Endodermal cell (in vitro differentiated cells): ENCODE data around the gene TPK1. TPM values are rescaled to one million over a fixed set of nuclear protein-coding genes. Genes with fewer than 3 reads are reported as not detected.

Source experiments
- DNase-seq: peaks from one replicate; pipeline ENCODE4 v3.0.0-alpha.2; 2017
- H3K27ac ChIP-seq: 2 replicates; pipeline ENCODE4 v1.5.1; 2013; ENCODE audit warnings: mild to moderate bottlenecking, low read depth, low read length, moderate library complexity
- H3K27me3 ChIP-seq: 2 replicates; pipeline ENCODE4 v1.6.1; 2013; ENCODE audit warnings: mild to moderate bottlenecking, low read length, moderate library complexity; ENCODE audit not compliant: insufficient read depth, control insufficient read depth, poor library complexity, severe bottlenecking
- H3K36me3 ChIP-seq: 2 replicates; pipeline ENCODE4 v1.7.0; 2013; ENCODE audit warnings: mild to moderate bottlenecking, low read length, moderate library complexity; ENCODE audit not compliant: control insufficient read depth, insufficient read depth
- H3K4me1 ChIP-seq: one replicate; pipeline ENCODE4 v1.7.0; 2013; ENCODE audit warnings: low read length; ENCODE audit not compliant: control insufficient read depth, insufficient read depth
- H3K4me3 ChIP-seq: 2 replicates; pipeline ENCODE4 v1.5.1; 2013; ENCODE audit warnings: mild to moderate bottlenecking, low read length, moderate library complexity
- H3K9ac ChIP-seq: 2 replicates; pipeline ENCODE4 v1.6.1; 2013; ENCODE audit warnings: mild to moderate bottlenecking, low read length, moderate library complexity; ENCODE audit not compliant: poor library complexity, severe bottlenecking; ENCODE audit errors: extremely low read depth
- H3K9me3 ChIP-seq: 2 replicates; pipeline ENCODE4 v1.6.1; 2013; ENCODE audit warnings: mild to moderate bottlenecking, low read length, moderate library complexity; ENCODE audit not compliant: control insufficient read depth
- H3K27ac Mint-ChIP-seq: 2 replicates; pipeline ENCODE4 v1.8.0; 2020; ENCODE audit warnings: mixed read lengths
- H3K27me3 Mint-ChIP-seq: 2 replicates; pipeline ENCODE4 v1.8.0; 2021; ENCODE audit warnings: mild to moderate bottlenecking, mixed read lengths; ENCODE audit not compliant: insufficient read depth
- H3K36me3 Mint-ChIP-seq: 2 replicates; pipeline ENCODE4 v1.8.0; 2020; ENCODE audit warnings: low read depth, mixed read lengths
- H3K4me1 Mint-ChIP-seq: 2 replicates; pipeline ENCODE4 v1.8.0; 2020; ENCODE audit warnings: mixed read lengths
- H3K4me3 Mint-ChIP-seq: 2 replicates; pipeline ENCODE4 v1.8.0; 2020; ENCODE audit warnings: mild to moderate bottlenecking, moderate library complexity, mixed read lengths
- H3K9me3 Mint-ChIP-seq: 2 replicates; pipeline ENCODE4 v1.8.0; 2020; ENCODE audit warnings: mild to moderate bottlenecking, mixed read lengths
- CTCF ChIP-seq: fragments of 200-600 bp; sonication (generic); conservative IDR thresholded peaks from 2 replicates; pipeline ENCODE4 v1.5.0; 2021; ENCODE audit warnings: antibody characterized with exemption, mild to moderate bottlenecking
- WGBS, 2 experiments: methylation state at CpG; one replicate each; pipeline versions ENCODE4 v1.1.5 to v1.1.7; 2013; ENCODE audit warnings: missing lambda C conversion rate in 2 of 2, mixed read lengths in 1 of 2; ENCODE audit not compliant: insufficient coverage in 1 of 2, insufficient read length in 1 of 2; 5-methylcytosine and 5-hydroxymethylcytosine counted together
- total RNA-seq, 2 donors: library from RNA; stranded (reverse); fragmentation: NEBNext Ultra II Directional in 1 of 2; extraction: Animal tissue kit (Norgen Biotek cat#: 25700) in 1 of 2; gene quantifications; 2 replicates in 1 of 2; 3 replicates in 1 of 2; pipeline ENCODE4 v1.2.1, GENCODE V29; 2021

Gene TPK1
- total RNA-seq, 2 donors from 2014 or later, result 9.7 TPM

GRCh38 chr7:144606261-144606660 lies 229.6 kb downstream of the TPK1 start:
- peaks cover 14% of the 10 kb centered on the region for H3K4me1 Mint-ChIP-seq
- no peak overlapping the region for H3K4me3 Mint-ChIP-seq
- no peak overlapping the region for H3K27ac Mint-ChIP-seq
- WGBS, 2 experiments, result 88 to 100% methylated on average over 3 of the region's 3 CpGs
- H3K27me3 Mint-ChIP-seq, result no peaks in the 10 kb centered on the region
- H3K9me3 Mint-ChIP-seq, result no peaks in the 10 kb centered on the region
- no peaks in the 10 kb centered on the region for H3K4me1 ChIP-seq
- DNase-seq, result no peak
- no peak overlapping the region for H3K9ac ChIP-seq
- H3K4me3 ChIP-seq, result no peak overlapping the region
- no peak overlapping the region for H3K27ac ChIP-seq
- H3K36me3 ChIP-seq, result no peaks in the 10 kb centered on the region
- no peaks in the 10 kb centered on the region for H3K9me3 ChIP-seq
- no peaks in the 10 kb centered on the region for H3K36me3 Mint-ChIP-seq
- no peak for TF ChIP-seq CTCF
- no peaks in the 10 kb centered on the region for H3K27me3 ChIP-seq

GRCh38 chr7:144596953-144597352 lies 238.9 kb downstream of the TPK1 start:
- no peaks in the 10 kb centered on the region for H3K36me3 Mint-ChIP-seq

GRCh38 chr7:144594580-144594979 lies 241.3 kb downstream of the TPK1 start:
- Histone ChIP-seq H3K36me3 (no peaks in the 10 kb centered on the region), H3K9me3 (peaks cover 42% of the 10 kb centered on the region), H3K9ac (no peak overlapping the region), H3K27ac (no peak overlapping the region), H3K4me1 (no peaks in the 10 kb centered on the region), H3K4me3 (no peak overlapping the region), H3K27me3 (no peaks in the 10 kb centered on the region)
- H3K27me3 Mint-ChIP-seq, result no peaks in the 10 kb centered on the region
- no peak for DNase-seq
- no peak for TF ChIP-seq CTCF
- H3K4me3 Mint-ChIP-seq, result no peak overlapping the region
- H3K36me3 Mint-ChIP-seq, result no peaks in the 10 kb centered on the region
- no peak overlapping the region for H3K27ac Mint-ChIP-seq
- peaks cover 6% of the 10 kb centered on the region for H3K4me1 Mint-ChIP-seq
- peaks cover 15% of the 10 kb centered on the region for H3K9me3 Mint-ChIP-seq

More at GRCh38 chr7:144596953-144597352, 238.9 kb downstream of the TPK1 start:
- Mint-ChIP-seq H3K9me3 (peaks cover 15% of the 10 kb centered on the region), H3K4me3 (no peak overlapping the region), H3K4me1 (peaks cover 2% of the 10 kb centered on the region), H3K27ac (no peak overlapping the region), H3K27me3 (no peaks in the 10 kb centered on the region)
- WGBS, 2 experiments, result 88 to 100% methylated on average over 2 to 4 of the region's 4 CpGs
- Histone ChIP-seq H3K9ac (no peak overlapping the region), H3K4me3 (no peak overlapping the region), H3K9me3 (peaks cover 42% of the 10 kb centered on the region), H3K4me1 (no peaks in the 10 kb centered on the region), H3K27ac (no peak overlapping the region), H3K27me3 (no peaks in the 10 kb centered on the region), H3K36me3 (no peaks in the 10 kb centered on the region)
- TF ChIP-seq CTCF, result no peak
- DNase-seq, result no peak
